Skeletal muscle tissue (tissue), 4 donors: ENCODE data around the gene SEC24B. TPM values are rescaled to one million over a fixed set of nuclear protein-coding genes. Genes with fewer than 3 reads are reported as not detected.
"Not testable (repeated sequence)": the region's sequence is repeated elsewhere in the genome, so short reads cannot be mapped to it uniquely, and the experiment has no call there.

ENCODE experiments used
- H3K27ac ChIP-seq: one replicate; pipeline ENCODE4 v1.7.0; 2013; ENCODE audit warnings: mild to moderate bottlenecking, low read depth, low read length, inconsistent platforms
- H3K27me3 ChIP-seq, 3 donors: one replicate each; pipeline ENCODE4 v1.7.0; 2013; ENCODE audit warnings: low read length in 3 of 3; ENCODE audit not compliant: control insufficient read depth in 3 of 3, insufficient read depth in 3 of 3
- H3K36me3 ChIP-seq, 3 donors: one replicate each; pipeline ENCODE4 v1.7.0; 2013; ENCODE audit warnings: low read length in 3 of 3; ENCODE audit not compliant: control insufficient read depth in 3 of 3, insufficient read depth in 3 of 3
- H3K4me1 ChIP-seq, 3 donors: one replicate each; pipeline ENCODE4 v1.7.0; 2013; ENCODE audit warnings: low read length in 3 of 3, mild to moderate bottlenecking in 3 of 3; ENCODE audit not compliant: control insufficient read depth in 3 of 3, insufficient read depth in 3 of 3
- H3K4me3 ChIP-seq, 3 donors: one replicate each; pipeline ENCODE4 v1.7.0; 2013; ENCODE audit warnings: low read length in 3 of 3
- H3K9ac ChIP-seq, 3 donors: one replicate each; pipeline ENCODE4 v1.7.0; 2013; ENCODE audit warnings: low read length in 3 of 3, mild to moderate bottlenecking in 3 of 3, moderate library complexity in 2 of 3, low read depth in 1 of 3
- H3K9me3 ChIP-seq, 3 donors: one replicate each; pipeline ENCODE4 v1.7.0; 2013; ENCODE audit warnings: low read length in 3 of 3; ENCODE audit not compliant: control insufficient read depth in 3 of 3
- total RNA-seq: library from RNA; depleted of rRNA; stranded (reverse); fragments of >200 nt; gene quantifications from one replicate; pipeline ENCODE4 v1.2.3, GENCODE V29; 2014
- donor health status: Osteomylitis.

The SEC24B gene
- total RNA-seq, 1 donor from 2014 or later: 15.7 TPM

DNA sequence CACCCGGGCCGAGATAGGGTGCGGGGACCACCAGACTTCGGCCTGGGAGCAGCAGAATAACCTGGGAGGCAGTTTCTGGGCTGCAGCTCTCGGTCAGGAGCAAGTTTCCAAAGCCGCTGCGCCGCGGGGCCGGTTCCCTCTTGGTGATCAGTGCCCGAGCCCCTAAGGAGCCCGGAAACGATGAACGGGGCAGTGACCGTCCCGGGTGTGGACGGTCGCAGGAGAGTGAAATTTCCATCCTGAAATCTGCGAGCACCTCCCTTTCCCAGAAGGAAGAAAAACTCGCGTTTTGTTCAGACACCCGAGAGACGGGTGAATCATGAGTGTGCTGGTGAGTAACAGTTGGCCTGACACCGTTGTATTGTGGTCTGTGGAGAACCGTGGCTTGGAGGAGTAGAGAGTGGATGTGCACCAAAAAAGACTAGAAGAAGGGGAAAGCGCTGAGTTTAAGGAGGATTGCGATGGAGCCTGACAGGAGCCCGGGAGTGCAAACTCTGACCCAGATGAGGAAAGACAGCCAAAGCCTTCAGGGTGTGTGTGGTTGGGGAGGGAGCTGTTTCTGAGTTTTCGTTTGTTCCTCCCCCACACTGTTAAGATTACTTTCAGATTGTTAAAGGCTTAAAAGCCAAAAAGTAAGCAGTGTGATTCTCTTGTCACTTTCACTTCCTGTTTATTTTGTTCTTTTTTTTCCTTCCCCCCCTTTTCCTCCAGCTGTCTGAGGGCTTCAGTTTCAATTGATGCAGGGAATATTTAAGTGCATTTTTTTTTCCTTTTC, 127.3 kb downstream of the SEC24B start:
- Histone ChIP-seq H3K27ac (peak overlapping the region; percentile 87), H3K27me3 (peaks cover 4 to 11% (median 5%) of the 10 kb centered on the region in 3 donors), H3K4me3 (peak overlapping the region; percentile 69 to 80 (median 78))

DNA sequence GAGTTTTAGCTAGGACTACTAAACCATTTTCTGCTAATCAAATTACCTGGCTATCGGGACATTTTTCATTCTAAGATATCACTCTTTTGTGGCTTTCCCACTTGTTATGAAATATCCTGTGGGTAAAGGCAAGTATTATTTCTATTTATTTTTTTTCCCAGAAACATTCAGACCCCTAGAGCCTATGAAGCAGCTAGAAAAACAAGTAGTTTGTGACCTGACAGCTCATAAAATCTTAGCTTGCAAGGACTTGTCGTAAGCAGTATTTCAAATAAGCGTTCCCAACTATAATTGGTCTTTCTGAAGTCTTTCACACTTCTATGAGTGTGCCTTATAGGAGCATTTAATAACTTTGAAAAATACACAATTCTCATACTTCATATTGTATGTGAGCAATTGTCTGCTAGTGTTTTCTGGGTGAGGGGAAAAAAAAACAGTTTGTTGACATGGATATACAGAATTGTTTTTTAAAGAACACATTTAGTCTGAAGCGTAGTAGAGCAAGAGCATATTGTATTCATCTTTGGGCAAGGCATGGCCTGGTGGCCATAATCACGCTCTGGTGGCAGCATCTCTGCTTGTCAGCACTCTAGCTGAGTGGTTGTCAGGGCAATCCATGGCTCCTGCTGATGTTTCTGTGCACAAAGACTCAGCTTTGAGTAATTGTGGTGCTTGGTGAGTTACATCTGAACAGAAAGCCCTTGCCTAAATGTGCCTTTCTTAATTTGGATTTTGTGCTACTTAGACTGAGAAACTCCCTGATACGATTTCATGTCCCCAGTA, 129.0 kb downstream of the SEC24B start:
- no peak overlapping the region for H3K4me3 ChIP-seq
- no peaks in the 10 kb centered on the region for H3K36me3 ChIP-seq
- H3K4me1 ChIP-seq: peaks cover 3 to 15% (median 11%) of the 10 kb centered on the region in 3 donors

More for the DNA sequence above, 127.3 kb downstream of the SEC24B start:
- Histone ChIP-seq H3K36me3 (no peaks in the 10 kb centered on the region), H3K9me3 (no peaks in the 10 kb centered on the region), H3K9ac (peak overlapping the region; percentile 69 to 80 (median 77)), H3K4me1 (peaks cover 3 to 15% (median 11%) of the 10 kb centered on the region in 3 donors)

DNA sequence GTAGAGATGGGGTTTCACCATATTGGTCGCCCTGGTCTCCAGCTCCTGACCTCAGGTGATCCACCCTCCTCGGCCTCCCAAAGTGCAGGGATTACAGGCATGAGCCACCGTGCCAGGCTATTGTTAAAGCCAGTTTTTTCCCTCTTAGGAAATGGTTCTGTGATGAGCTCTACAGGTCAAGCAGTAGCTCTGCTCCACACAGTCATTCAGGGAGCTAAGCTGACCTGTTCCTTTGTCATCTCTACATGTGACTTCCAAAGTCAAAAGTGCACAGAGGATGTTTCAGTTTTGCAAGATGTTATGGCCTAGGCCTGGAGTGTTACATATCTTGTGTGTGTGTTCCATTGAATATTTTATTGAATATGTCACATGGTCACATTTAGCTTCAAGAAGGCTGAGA, 137.9 kb downstream of the SEC24B start:
- no peak overlapping the region for H3K9ac ChIP-seq
- H3K36me3 ChIP-seq: no peaks in the 10 kb centered on the region
- H3K4me1 ChIP-seq: no peaks in the 10 kb centered on the region
- H3K9me3 ChIP-seq: no peaks in the 10 kb centered on the region
- H3K27ac ChIP-seq: no peak overlapping the region
- no peaks in the 10 kb centered on the region for H3K27me3 ChIP-seq
- no peak overlapping the region for H3K4me3 ChIP-seq

More for the DNA sequence above, 129.0 kb downstream of the SEC24B start:
- Histone ChIP-seq H3K27ac (no peak overlapping the region), H3K27me3 (peaks cover 4 to 11% (median 5%) of the 10 kb centered on the region in 3 donors), H3K9ac (no peak overlapping the region), H3K9me3 (no peaks in the 10 kb centered on the region)

GRCh38 chr4:109572154-109572553, 138.5 kb downstream of the SEC24B start:
- no peak overlapping the region for H3K27ac ChIP-seq
- no peaks in the 10 kb centered on the region for H3K27me3 ChIP-seq
- no peak overlapping the region for H3K4me3 ChIP-seq
- H3K36me3 ChIP-seq: no peaks in the 10 kb centered on the region
- no peak overlapping the region for H3K9ac ChIP-seq
- H3K4me1 ChIP-seq: no peaks in the 10 kb centered on the region
- no peaks in the 10 kb centered on the region for H3K9me3 ChIP-seq

GRCh38 chr4:109574443-109574850, 140.8 kb downstream of the SEC24B start:
- Histone ChIP-seq H3K27me3 (no peaks in the 10 kb centered on the region), H3K4me1 (no peaks in the 10 kb centered on the region), H3K9ac (no peak overlapping the region), H3K36me3 (no peaks in the 10 kb centered on the region), H3K4me3 (no peak overlapping the region), H3K9me3 (no peaks in the 10 kb centered on the region), H3K27ac (no peak overlapping the region)

DNA sequence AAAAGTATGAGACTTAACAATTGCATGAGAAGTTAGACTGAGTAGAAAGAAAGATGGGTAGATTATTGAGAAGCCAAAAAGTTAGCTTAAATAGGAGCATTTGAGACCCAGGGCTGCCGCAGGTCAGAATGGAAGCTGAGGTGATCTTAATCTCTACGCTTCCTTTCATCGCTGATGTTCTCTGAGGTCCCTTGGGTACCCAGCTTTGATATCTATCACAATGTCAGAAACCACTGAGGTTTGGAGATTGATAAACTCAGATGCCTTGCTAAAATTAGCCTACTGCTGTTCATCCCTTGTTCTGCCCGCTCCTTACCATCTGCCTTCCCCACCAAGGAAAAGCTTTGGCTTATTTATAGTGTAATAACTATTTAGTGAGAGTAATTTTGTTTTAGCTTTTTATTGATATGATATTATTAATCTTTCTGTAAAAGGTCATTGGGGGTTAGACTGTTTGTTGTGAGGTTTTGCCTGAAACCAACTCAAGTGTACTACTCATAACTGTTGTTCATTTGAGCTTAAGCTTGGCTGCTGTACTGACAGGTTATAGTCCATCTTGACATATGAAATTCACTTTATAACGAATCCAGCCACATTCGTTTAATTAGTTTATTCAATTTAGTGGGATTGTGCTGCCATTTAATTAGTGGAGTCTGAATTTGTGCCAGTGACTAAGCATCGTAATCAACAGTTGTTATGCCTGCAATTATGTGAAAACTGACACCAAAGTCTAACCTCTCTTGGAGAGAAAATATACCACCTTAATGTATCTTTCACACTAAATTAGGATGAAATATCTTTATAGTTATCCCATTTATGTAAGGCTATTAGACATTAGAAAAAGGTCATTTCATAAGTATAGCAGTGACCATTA, 141.6 kb downstream of the SEC24B start:
- no peaks in the 10 kb centered on the region for H3K9me3 ChIP-seq
- no peaks in the 10 kb centered on the region for H3K36me3 ChIP-seq
- no peaks in the 10 kb centered on the region for H3K4me1 ChIP-seq
- no peak overlapping the region for H3K9ac ChIP-seq
- H3K27me3 ChIP-seq: no peaks in the 10 kb centered on the region
- H3K27ac ChIP-seq: no peak overlapping the region
- H3K4me3 ChIP-seq: no peak overlapping the region

DNA sequence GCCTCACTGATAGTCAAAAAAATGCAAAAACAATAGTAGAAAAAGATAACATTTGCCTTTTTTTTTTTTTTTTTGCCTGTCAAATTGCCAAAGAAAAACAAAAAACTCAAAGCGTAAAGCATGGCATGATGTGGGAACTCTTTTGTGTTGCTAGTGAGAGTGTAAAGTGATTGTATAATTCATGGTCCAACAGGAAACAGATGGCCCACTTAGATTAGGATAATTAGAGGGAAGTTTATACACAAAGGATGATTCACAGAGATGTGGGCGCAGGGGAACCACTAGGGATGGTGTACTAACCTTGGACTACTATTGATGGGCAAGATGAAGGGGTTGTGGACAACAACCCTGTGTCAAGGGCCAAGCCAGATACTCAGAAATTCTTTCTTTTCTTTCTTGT, 142.8 kb downstream of the SEC24B start:
- no peak overlapping the region for H3K9ac ChIP-seq
- H3K36me3 ChIP-seq: no peaks in the 10 kb centered on the region
- no peaks in the 10 kb centered on the region for H3K9me3 ChIP-seq
- H3K27ac ChIP-seq: no peak overlapping the region
- H3K27me3 ChIP-seq: no peaks in the 10 kb centered on the region
- H3K4me1 ChIP-seq: no peaks in the 10 kb centered on the region
- no peak overlapping the region for H3K4me3 ChIP-seq

- H3K9me3 ChIP-seq: no peaks in the 10 kb centered on the region
- H3K4me3 ChIP-seq: no peak overlapping the region
- H3K4me1 ChIP-seq: no peaks in the 10 kb centered on the region
- no peaks in the 10 kb centered on the region for H3K36me3 ChIP-seq
- H3K27me3 ChIP-seq: no peaks in the 10 kb centered on the region
- no peak overlapping the region for H3K9ac ChIP-seq
- no peak overlapping the region for H3K27ac ChIP-seq
These were observed 145.2 kb downstream of the SEC24B start for GRCh38 chr4:109578846-109579245.

GRCh38 chr4:109579997-109580396, 146.4 kb downstream of the SEC24B start:
- not testable (repeated sequence) for H3K4me3 ChIP-seq, H3K4me1 ChIP-seq, H3K27me3 ChIP-seq, H3K36me3 ChIP-seq, H3K9me3 ChIP-seq, H3K27ac ChIP-seq, H3K9ac ChIP-seq
